GM19397 (cell line): Measurements from ENCODE around the gene GSTM2.

Experiments used
- ATAC-seq: cut with Tn5 transposase; IDR thresholded peaks from one replicate; pipeline ENCODE4 v1.9.1; 2021; ENCODE audit warnings: mild to moderate bottlenecking, moderate library complexity; ENCODE audit not compliant: unreplicated experiment

Gene GSTM2

DNA sequence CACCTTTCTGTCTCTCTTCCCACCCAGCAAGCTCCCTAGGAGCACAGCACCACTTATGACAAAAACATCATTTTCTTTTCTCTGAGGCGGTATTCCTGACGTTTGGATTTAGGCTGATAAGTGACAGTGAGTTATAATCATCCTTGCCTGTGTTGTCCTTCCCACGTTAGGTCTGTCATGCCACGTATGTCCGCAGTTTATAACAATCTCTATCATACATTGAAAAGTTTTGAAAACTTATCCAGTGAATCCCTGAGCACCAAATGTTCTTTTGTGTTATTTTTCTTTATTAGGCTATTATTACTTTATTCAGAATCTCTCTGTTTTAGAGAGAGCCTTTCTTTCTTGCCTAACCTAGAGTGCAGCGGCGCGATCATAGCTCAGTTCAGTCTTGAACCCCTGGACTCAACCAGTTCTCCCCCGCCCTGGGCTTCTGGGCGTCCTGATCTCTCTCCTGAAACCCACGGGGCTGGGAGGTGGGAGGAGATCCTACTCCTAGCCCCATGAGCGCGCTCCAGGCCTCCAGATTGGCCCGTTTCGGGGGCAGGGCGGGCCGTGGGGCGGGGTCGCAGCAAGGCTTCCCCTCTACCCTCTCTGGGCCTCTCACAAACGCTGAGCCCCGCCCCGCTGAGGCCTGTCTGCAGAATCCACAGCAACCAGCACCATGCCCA is at the start of gene GSTM2:
GSTM2 (plus strand) TSS at position 606 of the 671 bp plus-strand sequence; CDS start at position 665, 59 bp downstream.
- peak; percentile 96 for ATAC-seq

DNA sequence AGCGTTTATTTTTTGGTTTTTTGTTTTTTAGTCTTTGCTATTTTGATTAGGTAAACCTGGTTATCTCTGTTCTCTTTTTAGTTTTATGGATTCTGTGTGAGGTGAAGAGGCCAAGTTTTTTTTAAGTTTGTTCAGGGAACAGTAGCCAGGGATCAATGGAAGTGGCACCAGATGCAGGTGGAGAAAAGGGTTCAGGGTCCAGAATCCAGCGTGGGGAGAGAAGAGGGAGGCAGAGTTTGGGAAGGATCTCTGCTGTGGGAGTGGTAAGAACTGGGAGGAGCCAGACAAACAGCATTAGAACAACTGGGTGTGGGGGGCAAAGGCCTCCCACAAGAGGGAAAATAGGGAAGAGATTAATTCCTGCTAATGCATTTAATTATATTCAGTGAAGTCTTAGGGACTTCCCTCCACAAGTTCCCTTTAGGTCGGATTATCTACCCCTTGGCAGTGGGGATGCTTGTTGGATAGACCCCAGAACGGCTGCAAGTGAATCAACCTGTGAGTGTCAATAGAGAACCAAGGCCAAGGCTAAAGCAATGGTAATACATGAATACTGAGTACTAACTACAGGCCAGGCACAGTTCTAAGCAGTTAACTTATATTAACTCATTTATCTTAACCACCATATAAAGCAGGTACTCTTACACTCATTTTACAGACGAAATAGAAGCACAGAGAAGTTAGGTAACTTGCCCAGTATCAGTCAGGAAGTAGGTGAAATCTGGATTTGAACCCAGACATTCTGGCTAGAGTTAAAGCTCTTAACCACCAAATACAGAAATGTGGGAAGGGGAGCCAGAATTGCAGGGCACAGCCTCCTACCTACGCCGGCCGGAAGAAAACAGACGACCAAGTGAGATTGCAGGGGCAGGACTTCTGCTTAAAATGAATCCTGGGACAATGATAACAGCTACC is 48.9 kb upstream of the GSTM2 start:
- no peak for ATAC-seq

DNA sequence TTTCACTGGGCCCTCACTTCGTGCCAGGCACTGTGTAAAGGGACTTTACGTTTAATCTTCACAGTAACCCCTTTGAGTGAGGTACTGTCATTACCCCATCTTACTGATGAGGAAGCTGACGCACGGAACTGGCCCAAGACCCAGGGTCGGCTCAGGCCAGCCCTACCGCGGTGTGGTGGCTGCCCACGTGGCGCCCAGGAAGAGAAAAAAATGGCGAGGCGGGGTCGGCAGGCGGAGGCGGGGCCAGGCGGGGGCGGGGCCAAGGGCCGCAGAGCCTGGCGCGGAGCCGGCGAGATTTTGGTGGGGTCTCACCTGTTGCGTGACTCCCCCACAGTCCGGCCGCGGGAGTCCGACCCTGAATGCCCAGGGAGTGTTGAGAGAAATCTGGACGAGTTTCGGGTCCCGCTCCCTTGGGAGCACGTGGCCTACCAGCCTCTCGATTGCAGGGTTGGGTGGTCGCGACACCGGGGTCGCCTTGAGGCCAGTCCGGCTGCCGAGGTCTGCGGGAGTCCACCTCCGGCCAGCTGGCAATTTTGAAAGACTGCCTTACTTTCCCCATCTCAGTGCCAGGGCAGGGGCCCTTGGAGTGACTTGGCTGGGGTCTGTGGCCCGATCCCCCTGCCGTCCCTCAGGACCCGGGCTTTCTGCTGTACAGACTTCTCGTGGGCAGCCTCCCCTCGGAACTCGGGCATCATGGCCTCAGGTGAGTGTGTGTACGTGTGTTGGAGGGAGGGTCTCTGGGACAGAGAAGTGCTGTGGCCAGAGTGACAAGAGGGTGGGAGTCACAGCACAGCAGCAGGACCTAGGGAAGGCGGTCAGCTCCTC is 48.1 kb upstream of the GSTM2 start, which contains the start of the genes AMPD2 and GNAT2:
AMPD2 (plus strand) TSS at position 262 of the 825 bp plus-strand sequence. CDS start 1,339 bp downstream, outside the sequence.
GNAT2 (minus strand) TSS at position 41 of the 825 bp plus-strand sequence. CDS start 6,746 bp downstream, outside the sequence.
- ATAC-seq, result peak; percentile 44

DNA sequence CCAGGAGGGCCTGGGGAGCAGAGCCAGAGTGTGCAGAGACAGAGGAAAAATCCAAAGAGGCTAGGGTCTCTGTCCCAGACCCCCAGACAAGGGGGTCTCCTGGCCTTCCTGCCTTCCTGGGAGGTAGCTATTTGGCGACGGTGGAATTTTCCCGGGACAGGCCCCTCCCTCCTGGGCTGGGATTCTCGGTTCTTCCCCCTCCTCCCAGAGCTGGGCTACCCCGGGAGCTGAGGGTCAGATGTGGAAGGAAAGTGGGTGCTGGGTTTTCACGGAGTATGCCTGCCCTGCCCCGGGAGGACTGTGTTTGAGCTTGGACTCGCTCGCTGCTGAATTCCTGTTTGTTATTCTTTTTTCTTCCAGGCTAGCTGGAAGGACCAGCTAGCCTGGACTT is 47.5 kb upstream of the GSTM2 start:
- ATAC-seq, result peak; percentile 2

DNA sequence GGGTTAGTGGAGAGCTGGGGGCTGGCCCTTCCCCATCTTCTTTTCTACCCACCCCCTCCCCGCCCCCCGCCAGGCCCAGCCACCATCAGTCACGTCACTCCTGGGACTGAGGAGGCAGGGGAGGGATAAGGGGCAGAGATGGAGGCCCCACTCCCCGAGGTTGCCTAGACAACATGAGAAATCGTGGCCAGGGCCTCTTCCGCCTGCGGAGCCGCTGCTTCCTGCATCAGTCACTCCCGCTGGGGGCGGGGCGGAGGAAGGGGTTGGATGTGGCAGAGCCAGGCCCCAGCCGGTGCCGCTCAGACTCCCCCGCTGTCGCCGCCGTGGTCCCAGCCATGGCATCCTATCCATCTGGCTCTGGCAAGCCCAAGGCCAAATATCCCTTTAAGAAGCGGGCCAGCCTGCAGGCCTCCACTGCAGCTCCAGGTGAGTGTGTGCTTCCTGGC is 47.0 kb upstream of the GSTM2 start:
- peak; percentile 61 for ATAC-seq

DNA sequence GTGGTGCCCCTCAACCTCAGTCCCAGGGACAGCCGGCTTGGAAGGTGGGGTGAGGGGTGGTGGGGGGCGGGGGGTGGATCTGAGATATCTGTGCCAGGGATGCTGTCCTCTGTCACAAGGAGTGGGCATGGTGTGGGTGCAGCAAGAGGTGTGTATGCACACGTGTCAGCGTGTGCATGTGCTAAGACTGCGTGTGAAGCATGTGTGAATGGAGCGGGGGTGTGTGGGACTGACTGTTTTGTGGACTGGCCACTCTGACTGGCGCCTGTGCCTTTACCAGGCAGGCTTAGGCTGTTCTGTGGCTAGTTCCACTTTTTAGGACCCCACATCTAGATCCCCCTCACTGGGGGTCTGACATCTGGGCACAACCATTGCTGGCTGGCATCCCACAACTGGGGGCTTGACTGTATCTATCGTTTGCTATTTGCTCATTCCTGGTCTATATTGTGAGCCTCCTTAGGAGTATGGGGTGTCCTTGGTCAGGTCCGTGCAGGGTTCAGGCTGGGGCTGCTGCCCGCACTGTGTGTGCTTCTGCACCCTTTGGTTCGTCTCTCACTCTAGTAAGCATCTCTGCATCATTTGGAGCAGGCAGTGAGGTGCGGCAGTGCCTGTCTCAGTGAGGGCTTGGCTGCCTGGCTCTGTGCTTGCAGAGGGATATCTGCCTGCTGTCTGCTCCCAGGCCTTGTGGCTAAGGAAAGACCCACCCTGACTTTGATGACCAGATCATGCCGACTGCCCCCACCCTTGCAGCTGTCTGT is 46.3 kb upstream of the GSTM2 start:
- ATAC-seq, result no peak

DNA sequence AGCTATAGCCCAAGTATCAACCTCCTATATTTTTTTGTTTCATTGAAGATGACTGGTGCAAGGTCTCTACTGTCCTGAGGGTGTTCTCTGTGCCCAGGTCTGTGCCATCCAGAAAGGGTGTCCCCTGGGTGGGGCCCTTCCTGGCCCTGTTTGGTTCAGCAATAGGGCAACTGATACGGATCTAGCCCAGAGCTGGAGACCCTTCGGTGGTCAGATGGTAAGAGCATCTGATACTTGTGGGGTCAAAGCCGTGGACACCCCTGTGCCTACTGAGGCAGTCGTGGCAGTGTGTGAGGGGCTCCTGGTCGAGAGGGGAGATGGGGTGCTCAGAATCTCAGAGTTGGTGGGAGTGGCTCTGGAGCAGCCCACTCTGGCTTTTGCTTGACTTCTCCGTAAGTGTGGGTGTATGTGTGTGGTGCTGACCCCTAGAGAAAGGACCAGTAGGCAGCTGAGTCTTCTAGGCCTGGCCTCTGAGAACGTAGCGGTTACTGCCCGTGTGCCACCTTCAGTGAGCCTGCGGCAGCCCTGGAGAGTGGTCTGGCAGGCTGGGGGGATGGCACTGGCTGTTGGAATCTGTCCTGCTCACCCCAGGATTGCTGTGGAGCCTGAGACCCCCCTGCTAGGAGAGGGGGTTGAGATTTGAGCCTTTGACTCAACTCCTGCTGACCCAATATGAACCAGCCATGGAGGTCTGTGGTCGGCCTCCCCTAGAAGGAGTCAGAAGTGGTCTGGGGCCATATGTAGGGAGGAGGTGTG is 45.5 kb upstream of the GSTM2 start:
- ATAC-seq, result no peak

DNA sequence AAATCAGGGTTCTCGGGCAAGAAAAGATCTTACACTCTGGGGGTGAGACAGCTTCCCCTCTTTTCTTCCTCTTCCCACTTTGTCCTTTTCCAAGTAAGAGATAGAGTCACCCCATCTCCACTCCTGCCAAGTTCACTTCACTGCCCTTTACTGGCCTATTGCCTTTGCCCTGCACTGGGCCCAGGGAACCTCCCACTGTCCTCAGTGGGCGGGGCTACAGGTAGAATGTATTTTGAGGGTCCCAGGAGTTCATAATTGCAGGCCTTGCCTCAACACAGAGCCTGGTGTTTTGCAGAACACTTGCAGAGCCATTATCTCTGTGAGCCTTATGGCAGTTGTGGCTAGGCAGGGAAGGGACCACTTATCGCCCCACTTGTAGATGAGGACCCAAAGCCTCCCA is 45.0 kb upstream of the GSTM2 start:
- no peak for ATAC-seq

DNA sequence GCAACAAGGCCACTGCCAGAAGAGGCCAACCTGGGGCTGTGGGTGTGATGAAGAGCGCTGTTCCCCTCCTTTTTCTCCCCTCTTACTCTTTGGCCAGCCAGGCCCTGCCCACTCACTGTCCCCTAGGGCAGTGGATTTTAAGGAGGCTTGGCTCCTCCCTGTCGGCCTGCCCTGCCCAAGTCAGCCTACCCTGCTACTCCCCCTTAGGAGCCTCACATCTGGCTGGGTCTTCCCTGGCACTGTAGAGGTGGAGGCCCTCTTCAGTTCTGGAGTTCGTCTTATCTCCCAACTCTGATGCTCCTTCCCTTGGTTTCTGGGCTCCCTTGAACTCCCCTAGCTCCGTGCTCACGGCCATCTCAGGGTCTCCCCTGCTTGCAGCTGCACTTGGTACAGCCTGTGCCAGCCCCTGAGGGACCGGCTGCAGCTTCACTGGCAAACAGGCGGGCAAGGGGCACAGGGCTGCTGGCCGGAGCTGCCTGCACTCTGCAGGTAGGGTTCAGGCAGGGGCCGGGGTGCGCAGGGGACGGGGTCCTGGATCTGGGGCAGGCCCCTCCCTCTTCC is 44.2 kb upstream of the GSTM2 start:
- ATAC-seq, result no peak

DNA sequence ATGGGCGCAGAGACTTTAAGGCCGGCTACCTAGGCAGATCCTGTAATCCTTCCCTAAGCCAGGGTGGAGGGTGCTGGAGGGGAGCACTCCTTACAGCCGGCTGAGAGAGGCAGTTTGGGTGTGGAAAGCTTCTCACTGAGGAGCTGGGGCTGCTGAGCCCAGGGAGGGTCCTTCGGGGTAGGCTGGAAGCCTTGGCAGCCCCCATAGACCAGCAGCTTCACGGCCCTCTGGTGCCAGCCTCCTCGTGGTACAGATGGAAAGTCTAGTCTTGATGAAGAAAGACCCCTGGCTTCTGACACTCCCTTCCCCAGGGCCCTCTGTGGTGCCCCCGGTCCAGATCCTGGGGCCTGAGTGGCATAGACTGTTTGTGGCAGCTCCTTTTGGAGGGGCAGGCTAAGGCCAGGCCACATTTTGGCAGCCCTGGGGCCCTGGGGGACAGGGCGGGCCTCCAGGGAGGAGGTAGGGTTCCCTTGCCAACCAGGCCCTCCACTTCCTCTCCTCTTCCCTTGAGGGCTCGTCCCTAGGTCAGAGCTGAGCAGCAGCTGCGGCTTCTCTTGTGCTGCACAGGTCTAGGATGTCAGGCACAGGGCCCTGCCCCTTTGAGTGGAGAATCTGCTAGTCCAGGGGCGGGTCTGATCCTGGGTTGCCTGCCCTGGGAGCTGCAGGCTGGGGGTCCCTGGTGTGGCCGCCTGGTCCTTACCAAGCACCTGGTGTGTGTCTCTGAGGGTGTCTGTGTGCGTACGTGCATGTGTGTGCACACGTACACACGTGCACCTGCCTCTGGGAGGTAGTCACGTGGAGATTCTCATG is 43.5 kb upstream of the GSTM2 start:
- ATAC-seq, result no peak

DNA sequence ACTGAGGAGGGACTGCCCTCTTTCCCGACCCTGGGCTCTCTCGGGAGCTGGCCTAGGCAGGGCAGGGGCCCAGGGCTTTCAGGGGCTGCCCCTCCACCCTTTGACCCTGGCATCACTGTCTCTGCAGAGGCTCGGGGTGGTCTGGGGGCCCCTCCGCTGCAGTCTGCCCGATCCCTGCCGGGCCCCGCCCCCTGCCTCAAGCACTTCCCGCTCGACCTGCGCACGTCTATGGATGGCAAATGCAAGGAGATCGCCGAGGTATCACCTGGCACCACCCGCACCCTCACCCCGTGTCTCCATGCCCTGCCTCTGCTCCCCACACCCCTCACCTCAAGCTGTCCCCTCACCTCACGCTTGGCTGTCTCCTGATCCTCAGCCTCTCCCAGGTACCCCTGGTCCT is 42.7 kb upstream of the GSTM2 start:
- ATAC-seq, result no peak

DNA sequence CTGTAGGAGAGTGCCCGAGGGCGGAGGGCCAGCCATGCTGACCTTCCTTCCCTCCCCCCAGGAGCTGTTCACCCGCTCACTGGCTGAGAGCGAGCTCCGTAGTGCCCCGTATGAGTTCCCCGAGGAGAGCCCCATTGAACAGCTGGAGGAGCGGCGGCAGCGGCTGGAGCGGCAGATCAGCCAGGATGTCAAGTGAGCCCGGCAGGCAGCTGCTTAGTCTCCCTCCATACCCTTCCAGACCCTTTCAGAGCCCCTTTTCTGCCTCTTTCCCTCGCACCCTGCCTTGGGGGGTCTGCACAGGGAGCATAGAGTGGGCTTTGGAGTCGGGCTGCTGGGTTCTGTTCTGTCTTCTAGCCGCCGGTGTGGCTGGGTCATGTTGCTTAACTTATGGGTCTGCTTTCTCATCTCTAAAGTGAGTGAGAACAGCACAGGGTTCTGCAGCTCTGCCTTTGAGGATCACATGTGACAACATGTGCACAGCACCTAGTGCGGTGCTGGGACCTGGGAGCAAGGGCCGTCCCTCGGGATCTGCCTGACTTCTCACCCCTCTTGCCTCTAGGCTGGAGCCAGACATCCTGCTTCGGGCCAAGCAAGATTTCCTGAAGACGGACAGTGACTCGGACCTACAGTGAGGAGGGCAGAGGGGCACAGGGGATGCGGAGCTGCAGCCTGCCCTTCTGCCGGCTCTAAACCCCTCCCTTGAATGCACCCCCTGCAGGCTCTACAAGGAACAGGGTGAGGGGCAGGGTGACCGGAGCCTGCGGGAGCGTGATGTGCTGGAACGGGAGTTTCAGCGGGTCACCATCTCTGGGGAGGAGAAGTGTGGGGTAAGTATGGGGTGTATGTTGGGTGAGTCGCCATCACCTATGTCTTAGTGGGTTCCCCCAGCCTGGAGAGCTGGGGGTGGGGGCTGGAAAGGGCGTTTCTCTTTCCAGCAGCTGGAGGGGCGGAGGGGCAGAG is 42.0 kb upstream of the GSTM2 start:
- ATAC-seq, result no peak

DNA sequence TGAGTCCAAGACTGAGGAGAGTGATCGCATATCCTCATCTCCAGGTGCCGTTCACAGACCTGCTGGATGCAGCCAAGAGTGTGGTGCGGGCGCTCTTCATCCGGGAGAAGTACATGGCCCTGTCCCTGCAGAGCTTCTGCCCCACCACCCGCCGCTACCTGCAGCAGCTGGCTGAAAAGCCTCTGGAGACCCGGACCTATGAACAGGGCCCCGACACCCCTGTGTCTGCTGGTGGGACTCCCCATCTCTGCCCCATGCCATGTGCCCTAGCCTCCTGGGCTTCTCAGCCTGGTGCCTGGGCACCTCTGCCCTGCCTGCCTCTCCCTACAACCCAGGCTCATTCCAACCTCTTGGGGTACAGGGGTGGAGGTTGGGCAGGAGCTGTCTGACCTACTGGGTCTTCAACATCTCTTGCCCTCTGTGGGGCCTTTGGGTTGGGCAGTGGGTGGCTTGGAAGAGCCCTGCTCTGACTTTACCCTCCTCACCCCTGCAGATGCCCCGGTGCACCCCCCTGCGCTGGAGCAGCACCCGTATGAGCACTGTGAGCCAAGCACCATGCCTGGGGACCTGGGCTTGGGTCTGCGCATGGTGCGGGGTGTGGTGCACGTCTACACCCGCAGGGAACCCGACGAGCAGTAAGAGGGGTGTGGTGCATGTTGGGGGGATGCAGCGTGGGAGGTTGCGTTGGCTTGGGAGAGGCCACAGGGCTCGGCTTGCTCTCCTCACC is 41.0 kb upstream of the GSTM2 start:
- no peak for ATAC-seq

DNA sequence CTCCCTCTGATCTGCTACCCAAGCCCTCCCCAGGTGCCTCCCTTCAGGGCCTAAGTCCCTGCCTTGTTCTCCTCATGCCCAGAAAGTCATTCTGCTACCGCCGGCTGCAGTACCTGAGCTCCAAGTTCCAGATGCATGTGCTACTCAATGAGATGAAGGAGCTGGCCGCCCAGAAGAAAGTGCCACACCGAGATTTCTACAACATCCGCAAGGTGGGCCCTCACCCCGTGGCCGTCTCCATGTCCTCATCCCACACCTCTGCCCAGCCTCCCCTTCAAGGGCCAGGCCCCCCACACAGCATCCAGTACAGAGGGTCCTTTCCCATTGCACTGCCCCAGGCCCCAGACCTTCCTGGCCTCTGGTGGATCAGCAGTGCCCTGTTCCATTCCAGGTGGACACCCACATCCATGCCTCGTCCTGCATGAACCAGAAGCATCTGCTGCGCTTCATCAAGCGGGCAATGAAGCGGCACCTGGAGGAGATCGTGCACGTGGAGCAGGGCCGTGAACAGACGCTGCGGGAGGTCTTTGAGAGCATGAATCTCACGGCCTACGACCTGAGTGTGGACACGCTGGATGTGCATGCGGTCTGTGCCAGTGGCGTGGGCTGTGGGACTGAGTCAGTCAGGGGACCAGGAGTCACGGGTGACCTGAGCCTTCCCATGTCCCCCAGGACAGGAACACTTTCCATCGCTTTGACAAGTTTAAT is 40.0 kb upstream of the GSTM2 start:
- no peak for ATAC-seq

DNA sequence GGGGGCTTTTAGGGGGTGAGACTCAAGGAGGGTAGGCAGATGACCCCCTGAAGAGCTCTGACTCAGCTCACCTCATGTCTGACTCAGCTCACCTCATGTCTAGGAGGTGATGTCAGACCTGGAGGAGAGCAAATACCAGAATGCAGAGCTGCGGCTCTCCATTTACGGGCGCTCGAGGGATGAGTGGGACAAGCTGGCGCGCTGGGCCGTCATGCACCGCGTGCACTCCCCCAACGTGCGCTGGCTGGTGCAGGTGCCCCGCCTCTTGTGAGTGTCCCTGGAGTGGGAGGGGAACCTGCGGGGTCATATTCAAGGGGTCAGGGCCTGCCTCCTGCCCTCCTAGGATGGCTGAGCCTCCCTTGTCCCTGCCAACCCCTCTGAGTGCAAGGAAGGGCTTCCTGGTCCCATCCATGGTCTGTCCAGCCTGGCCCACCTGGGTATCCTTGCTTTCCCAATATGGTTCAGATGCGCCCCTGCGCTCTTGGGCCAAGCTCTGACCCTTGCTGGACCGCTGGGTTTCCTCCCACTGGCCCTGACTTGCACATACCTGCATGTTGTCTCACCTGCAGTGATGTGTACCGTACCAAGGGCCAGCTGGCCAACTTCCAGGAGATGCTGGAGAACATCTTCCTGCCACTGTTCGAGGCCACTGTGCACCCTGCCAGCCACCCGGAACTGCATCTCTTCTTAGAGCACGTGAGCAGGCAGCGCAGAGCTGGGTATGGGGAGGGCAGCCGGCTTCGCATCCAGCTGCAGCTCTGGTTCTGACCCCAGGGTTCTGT is 39.1 kb upstream of the GSTM2 start:
- no peak for ATAC-seq
